Activated T-cell treated with anti-CD3 and anti-CD28 coated beads, Interleukin-2, amount 50 U/mL, for 4 hours (primary cell): ENCODE measurements around the gene LGR4. TPM values are rescaled to one million over a fixed set of nuclear protein-coding genes. Genes with fewer than 3 reads are reported as not detected.

Experiments
- ATAC-seq, 2 donors: fragments of 200-7000 bp; cut with Tn5 transposase; one replicate each; pipeline ENCODE4 v1.10.0; 2021
- DNase-seq: peaks from one replicate; pipeline ENCODE4 v3.0.0-alpha.2; 2020
- H3K27me3 Mint-ChIP-seq: one replicate; pipeline ENCODE4 v1.8.0; 2021; ENCODE audit warnings: low read depth, mixed read lengths
- H3K36me3 Mint-ChIP-seq: one replicate; pipeline ENCODE4 v1.8.0; 2022; ENCODE audit warnings: mixed read lengths; ENCODE audit not compliant: insufficient read depth
- H3K4me1 Mint-ChIP-seq: one replicate; pipeline ENCODE4 v1.8.0; 2021; ENCODE audit warnings: low read depth, mixed read lengths
- H3K4me3 Mint-ChIP-seq: one replicate; pipeline ENCODE4 v1.8.0; 2021; ENCODE audit warnings: mild to moderate bottlenecking, moderate library complexity, mixed read lengths
- H3K9me3 Mint-ChIP-seq: one replicate; pipeline ENCODE4 v1.8.0; 2021; ENCODE audit warnings: mixed read lengths
- total RNA-seq, 3 donors: library from RNA; stranded (reverse); gene quantifications; one replicate each; pipeline ENCODE4 v1.2.1, GENCODE V29; 2021

LGR4 gene
- total RNA-seq, 3 donors from 2014 or later, result 0.21 to 0.61 (median 0.57) TPM

DNA sequence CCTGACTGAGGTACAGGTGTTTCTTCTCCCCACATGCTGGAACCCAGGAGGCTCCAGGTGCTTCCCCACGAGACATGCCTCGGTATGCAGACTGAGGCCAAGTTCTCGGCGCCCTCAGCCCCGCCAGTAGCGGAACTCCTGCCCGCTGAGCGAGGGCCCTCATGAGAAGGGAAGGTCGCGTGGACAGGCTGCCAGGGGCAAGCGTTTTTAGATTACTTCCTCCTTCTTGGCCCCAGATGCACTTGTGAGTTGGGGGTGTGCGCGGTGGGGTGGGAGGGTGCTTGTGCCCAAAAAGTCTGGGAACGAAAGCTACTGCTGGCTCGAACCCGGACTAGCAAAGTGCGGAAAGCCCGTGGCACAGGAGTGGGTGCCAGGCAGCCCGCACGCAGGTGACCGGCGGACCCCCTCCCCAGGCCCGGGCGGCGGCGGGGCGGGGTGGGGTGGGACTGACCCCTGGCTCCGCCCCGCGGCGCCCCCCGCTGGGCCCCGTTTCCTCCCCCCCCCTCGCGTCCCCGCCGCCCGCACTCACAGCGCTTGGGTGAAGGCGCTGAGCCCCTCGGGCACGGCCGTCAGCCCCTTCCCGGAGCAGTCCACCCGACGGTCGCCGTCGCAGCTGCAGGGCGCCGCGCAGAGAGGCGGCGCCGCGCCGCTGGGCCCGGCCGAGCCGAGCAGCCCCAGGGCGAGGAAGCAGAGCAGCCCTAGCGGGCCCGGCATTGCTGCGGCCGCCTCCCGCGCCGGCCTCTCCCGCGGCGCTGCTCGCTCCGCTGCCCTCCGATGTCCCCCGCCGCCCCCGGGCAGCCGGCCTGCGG lies 797 bp downstream of the LGR4 start:
- ATAC-seq, result peak; percentile 77 to 78
- no peaks in the 10 kb centered on the region for H3K36me3 Mint-ChIP-seq
- peak overlapping the region; percentile 81 for H3K4me3 Mint-ChIP-seq

DNA sequence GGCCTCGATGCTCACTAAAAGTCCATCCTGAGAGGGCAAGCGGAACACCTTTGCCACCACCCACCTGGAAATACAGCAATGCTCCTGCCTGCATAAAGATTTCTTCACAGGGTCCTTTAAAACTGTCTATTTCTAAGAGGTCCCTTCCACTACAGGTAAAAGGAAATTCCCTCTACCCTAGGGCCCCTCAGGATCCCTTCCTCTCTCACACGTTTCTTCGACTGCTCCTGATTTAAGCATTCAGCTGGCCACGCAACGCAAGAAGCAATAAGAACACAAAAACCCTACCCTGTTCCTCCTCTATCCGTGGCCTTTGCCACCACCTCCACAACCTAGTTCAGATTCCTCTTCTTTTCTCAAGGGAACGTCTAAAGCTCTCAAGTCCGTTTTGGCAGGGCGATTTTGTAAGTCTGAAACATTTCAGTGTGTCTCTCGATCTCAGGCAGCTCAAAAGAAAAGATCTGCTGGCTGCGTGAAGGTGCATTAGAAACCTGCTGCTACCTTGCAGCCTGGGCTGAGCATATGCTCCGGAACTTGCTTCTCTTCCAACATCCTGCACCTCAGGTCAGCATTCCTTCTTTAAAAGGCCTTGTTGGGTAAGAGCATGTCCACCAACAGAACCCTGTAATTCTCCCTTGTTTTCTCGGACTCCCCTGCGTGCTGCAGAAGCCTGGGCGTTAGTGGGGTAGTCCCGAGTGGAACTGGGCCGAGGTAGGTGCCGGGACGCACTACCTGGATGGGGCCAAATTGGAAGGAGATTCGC lies 1.6 kb downstream of the LGR4 start:
- Mint-ChIP-seq H3K36me3 (no peaks in the 10 kb centered on the region), H3K4me1 (peaks cover 13% of the 10 kb centered on the region), H3K9me3 (no peaks in the 10 kb centered on the region), H3K27me3 (peaks cover 20% of the 10 kb centered on the region), H3K4me3 (peak overlapping the region; percentile 81)
- DNase-seq (no peak), ATAC-seq (no peak)

More for the DNA sequence above, 797 bp downstream of the LGR4 start:
- H3K27me3 Mint-ChIP-seq, result peaks cover 19% of the 10 kb centered on the region
- H3K4me1 Mint-ChIP-seq, result peaks cover 13% of the 10 kb centered on the region
- no peaks in the 10 kb centered on the region for H3K9me3 Mint-ChIP-seq
- peak; percentile 6 for DNase-seq

DNA sequence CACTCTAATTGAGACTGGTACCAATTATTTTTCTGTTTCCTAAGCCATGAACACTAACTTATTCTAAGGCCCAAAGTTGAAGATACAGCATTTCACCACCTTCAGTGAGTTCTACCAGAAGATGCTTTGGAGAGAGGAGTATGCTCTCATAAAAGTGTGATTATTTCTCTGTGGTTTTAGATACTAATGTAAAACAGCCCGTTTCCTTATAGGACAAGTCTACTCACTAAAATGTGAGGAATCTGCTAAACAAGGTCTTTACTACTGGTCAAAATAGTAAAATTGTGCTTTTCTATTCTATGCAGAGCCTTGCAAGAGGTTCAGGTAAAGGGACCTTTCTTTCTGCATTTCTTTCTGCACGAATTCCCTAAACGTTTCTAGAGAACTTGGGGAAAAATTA lies 2.4 kb downstream of the LGR4 start:
- DNase-seq (no peak), ATAC-seq (no peak)
- Mint-ChIP-seq H3K9me3 (no peaks in the 10 kb centered on the region), H3K27me3 (peaks cover 20% of the 10 kb centered on the region), H3K36me3 (no peaks in the 10 kb centered on the region), H3K4me3 (no peak overlapping the region), H3K4me1 (peaks cover 13% of the 10 kb centered on the region)

DNA sequence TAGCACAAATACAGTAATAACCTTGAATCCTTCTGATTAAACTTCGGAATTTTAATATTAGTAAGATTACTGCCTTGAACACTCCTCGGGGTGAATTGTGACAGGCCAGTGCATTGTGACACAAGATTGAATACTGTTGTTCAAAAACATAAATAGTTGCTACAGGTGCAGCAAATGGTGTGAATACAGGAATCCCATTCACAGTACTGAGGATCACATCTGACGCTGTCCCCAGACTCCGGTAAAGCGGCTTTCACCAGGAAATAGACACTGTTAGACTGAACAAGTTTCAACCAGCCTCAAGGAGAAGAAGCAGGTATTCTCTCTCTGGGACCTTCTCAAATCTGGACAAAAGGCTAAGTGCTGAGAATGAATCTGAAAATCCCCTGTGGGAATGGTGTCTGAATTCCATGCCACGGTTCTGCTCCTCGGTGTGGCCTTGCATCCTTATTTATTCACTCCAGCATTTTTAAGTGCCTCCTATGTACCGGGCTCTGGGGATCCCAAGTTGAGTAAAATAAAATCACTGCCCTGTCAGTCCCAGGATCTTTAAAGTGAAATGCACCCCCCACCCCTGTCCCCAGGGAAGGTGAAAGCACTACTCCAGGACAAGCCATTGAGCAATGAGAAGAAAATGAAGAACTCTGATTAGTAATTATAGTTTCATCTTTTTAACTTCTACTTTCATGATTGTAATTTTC lies 3.4 kb downstream of the LGR4 start:
- Mint-ChIP-seq H3K36me3 (no peaks in the 10 kb centered on the region), H3K4me1 (peaks cover 13% of the 10 kb centered on the region), H3K27me3 (peaks cover 20% of the 10 kb centered on the region), H3K9me3 (no peaks in the 10 kb centered on the region), H3K4me3 (no peak overlapping the region)
- no peak for ATAC-seq
- DNase-seq, result no peak

DNA sequence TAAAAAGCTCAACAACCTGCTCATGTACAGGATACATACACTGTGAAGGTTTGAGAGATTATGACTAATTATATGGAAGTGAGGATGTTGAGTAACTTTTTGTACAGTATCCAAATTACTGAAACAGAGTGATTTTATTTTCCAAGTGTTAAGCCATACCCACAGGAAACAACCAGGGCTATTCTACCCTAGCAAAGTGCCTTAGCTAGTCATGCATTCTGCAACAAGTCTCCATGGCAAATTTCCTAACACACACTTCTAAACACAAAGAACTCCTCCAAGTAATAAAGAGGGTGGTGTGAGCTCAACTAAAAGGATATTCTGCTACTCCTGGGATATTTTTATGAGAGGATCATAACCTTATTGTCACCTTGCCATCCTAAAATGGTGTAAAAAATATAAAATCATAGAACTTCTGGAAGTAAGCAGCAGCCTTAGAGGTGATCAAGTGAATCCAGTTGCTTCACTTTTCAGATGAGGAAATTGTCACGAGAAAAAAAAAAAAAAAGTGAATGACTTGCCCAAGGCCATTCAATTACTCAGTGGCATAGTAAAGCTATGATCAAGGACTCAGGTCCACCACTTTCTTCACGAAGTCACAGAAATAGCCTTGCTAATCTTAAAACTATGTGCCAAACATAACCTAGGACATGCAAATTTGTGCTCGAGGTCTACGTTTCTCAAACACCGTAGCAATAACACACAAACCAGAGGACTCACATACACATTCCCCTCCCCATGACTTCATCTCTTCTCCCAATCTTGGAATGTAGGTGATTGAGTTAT lies 4.2 kb downstream of the LGR4 start:
- Mint-ChIP-seq H3K27me3 (peaks cover 21% of the 10 kb centered on the region), H3K9me3 (no peaks in the 10 kb centered on the region), H3K4me3 (no peak overlapping the region), H3K4me1 (peaks cover 13% of the 10 kb centered on the region), H3K36me3 (no peaks in the 10 kb centered on the region)
- DNase-seq (no peak), ATAC-seq (no peak)

DNA sequence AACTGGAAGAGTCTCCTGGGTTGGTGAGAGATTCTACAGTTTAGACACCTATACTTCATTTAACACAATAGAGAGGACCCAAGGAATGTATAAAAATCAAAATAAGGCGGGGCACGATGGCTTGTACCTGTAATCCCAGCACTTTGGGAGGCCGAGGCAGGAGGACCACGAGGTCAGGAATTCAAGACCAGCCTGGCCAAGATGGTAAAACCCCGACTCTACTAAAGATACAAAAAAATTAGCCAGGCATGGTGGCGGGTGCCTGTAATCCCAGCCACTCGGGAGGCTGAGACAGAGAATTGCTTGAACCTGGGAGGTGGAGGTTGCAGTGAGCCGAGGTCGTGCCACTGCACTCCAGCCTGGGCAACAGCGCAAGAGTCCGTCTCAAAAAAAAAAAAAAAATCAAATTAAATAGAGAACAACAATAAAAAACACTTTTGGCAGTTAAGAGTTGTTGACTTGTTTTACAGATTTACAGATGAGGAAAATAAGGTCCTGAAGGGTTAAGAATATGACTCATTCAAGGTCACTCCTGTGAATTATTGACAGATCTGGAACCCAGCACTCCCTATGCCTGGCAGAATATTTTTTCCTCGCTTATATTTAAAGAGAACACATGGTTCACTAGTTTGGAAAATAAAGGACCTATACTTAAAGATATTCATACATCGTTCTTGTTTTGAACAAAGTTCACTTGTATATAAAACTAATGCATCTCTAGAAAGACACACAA lies 5.2 kb downstream of the LGR4 start:
- Mint-ChIP-seq H3K27me3 (peaks cover 14% of the 10 kb centered on the region), H3K4me3 (no peak overlapping the region), H3K4me1 (peaks cover 7% of the 10 kb centered on the region), H3K36me3 (no peaks in the 10 kb centered on the region), H3K9me3 (no peaks in the 10 kb centered on the region)
- DNase-seq (no peak), ATAC-seq (no peak)

DNA sequence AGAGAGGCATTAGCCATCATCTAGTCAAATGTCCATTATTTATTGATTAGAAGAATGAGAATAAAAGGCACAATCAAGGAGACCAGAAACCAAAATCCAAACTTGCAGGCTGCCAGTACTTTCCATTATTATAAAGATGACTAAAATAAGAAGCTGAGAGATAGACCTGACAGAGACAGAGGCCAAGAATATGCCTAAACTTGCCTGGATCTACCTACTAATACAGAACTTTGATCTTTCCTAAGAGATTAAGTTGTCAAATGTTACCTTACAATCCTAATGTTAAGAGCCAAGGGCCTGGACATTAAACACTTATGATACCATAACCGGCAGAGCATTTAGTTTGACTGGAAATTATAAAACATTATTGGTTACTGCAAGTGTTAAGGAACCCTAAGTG lies 6.2 kb downstream of the LGR4 start:
- ATAC-seq (no peak), DNase-seq (no peak)
- Mint-ChIP-seq H3K4me3 (no peak overlapping the region), H3K27me3 (peaks cover 16% of the 10 kb centered on the region), H3K36me3 (no peaks in the 10 kb centered on the region), H3K9me3 (no peaks in the 10 kb centered on the region), H3K4me1 (peaks cover 5% of the 10 kb centered on the region)

DNA sequence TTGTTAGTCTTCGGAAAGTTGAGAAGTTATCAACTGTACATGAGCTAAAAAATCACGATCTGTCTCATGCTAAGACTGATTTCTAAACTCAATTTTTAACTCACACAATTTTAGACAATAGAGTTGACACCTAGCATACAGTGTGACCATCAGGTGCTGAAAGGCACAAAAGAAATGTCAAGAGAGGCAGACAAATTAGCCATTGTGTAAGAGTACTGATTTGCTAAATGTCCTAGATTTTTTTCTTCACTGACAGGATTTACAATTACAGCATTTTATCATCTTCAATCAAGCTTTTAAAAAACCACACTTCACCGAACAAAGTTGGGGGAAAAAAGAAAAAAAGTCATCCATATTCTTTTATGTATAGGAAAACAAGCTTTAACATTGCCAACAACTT lies 7.0 kb downstream of the LGR4 start:
- ATAC-seq, result no peak
- no peaks in the 10 kb centered on the region for H3K4me1 Mint-ChIP-seq
- DNase-seq, result no peak
- H3K36me3 Mint-ChIP-seq, result no peaks in the 10 kb centered on the region
- H3K27me3 Mint-ChIP-seq, result peaks cover 12% of the 10 kb centered on the region
- H3K9me3 Mint-ChIP-seq, result no peaks in the 10 kb centered on the region
- no peak overlapping the region for H3K4me3 Mint-ChIP-seq

DNA sequence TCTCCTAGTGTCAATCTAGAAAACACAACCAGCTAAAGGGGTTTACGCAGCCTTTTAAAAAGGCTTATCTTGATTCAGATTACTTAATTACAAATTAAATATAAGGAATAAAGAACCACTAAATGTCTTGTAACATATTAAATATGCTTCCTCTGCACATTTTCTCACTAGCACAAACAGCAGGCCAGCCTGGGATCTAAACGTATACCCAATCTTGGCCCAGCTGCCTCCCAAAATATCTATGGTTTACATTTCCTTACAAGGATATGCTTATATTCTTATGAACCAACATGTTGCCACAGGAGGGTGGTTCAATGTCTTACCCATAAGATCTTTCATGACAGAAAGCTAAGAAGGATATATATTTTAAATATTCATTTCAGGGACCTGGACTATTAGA lies 7.7 kb downstream of the LGR4 start:
- ATAC-seq, result no peak
- H3K27me3 Mint-ChIP-seq, result peaks cover 12% of the 10 kb centered on the region
- H3K4me3 Mint-ChIP-seq, result no peak overlapping the region
- no peaks in the 10 kb centered on the region for H3K4me1 Mint-ChIP-seq
- DNase-seq, result no peak
- no peaks in the 10 kb centered on the region for H3K36me3 Mint-ChIP-seq
- H3K9me3 Mint-ChIP-seq, result no peaks in the 10 kb centered on the region

DNA sequence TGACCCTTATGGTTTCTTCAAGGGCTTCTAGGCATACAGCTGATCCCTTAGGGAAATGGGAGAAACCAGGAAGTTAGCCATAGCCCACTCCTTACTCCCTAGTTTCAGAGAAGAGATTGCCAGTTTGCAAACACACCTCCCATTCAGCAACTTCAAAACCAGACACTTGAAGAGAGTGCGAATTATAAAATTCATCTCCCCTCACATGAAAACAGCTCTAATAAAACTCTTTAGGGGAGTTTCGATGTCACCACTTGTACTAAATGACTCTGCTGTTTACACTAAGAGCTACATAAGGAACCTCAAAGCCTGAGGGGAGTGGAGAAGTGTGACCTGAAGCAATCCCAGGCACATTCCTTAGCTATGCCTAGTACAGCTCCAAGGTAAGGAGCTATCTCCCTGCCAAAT lies 8.3 kb downstream of the LGR4 start:
- no peak overlapping the region for H3K4me3 Mint-ChIP-seq
- peaks cover 12% of the 10 kb centered on the region for H3K27me3 Mint-ChIP-seq
- H3K9me3 Mint-ChIP-seq, result no peaks in the 10 kb centered on the region
- DNase-seq (no peak), ATAC-seq (no peak)
- H3K4me1 Mint-ChIP-seq, result no peaks in the 10 kb centered on the region
- no peaks in the 10 kb centered on the region for H3K36me3 Mint-ChIP-seq

DNA sequence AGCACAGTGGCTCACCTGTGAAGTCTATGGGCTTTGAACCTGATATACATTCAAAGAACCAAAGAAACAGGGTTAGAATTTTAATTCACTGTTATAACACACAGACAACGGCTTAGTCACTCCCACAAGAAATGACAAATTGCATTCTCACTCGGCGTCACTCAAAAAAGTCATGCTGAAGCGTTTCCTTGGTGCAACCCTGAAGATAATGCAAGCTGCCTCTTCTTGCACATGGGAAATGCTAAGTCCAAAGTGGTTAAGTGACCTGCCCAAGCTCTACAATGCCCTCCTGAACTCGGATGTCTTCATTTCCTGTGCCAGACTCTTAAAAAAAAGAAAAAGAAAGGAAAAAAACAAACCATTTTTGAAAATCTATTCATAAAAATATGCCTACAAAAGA lies 10.0 kb downstream of the LGR4 start:
- Mint-ChIP-seq H3K27me3 (peaks cover 5% of the 10 kb centered on the region), H3K4me1 (no peaks in the 10 kb centered on the region), H3K9me3 (no peaks in the 10 kb centered on the region), H3K4me3 (no peak overlapping the region), H3K36me3 (no peaks in the 10 kb centered on the region)
- no peak for DNase-seq
- no peak for ATAC-seq

DNA sequence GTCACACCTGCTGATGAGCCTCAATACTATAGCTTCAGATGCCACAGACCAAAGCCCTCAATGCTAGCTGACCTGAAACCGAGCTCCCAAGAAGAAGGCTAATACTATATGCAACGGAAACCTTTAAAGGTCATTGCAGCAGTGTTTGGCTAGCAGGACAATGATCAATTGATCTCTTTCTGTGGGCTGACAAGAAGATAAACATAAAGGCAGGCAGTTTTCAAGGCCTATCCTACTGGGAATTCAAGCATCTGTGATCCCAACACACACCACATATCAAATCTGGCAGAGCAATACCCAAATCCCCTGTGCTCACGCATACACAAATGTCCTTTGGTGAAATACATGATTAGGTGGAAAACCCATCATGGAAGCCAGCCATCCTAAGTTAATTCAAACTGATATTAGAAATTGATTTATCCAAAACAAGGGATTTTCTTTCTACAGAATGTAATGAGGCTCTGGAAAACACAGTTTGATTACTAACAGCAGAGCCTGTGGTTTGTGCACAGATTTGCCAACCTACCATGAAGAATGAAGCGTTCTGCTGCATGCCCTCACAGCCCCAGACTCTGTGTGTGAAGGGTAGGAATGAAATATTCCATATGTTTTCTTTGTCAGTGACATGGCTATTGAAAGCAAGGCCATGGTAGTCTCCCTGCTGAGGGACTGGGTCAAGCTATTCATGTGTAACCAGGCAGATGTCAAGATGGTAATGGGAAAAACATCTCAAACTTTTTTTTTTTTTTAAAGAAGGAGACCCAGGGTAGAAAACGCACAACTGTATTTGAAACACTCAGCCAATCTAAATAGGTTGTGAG lies 12.2 kb downstream of the LGR4 start:
- Mint-ChIP-seq H3K36me3 (no peaks in the 10 kb centered on the region), H3K4me1 (no peaks in the 10 kb centered on the region)
- ATAC-seq, result no peak

DNA sequence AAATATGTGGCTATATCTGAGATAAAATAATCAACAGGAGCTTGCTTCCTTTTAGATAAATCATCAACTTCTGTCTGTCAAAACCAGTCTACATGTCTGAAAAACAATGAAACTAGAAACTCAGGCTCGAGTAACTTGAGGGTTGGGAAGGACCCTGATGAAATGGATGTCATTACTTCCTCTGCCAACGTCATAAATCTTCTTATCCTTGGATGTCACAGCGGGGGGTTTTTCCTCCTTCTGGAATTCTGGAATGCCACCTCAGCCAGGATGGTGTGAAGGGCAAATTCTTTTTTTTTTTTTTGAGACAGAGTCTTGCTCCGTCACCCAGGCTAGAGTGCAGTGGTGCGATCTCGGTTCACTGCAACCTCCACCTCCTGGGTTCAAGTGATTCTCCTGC lies 13.4 kb downstream of the LGR4 start:
- Mint-ChIP-seq H3K4me1 (no peaks in the 10 kb centered on the region), H3K36me3 (no peaks in the 10 kb centered on the region), H3K9me3 (no peaks in the 10 kb centered on the region), H3K4me3 (no peak overlapping the region), H3K27me3 (peaks cover 4% of the 10 kb centered on the region)
- ATAC-seq (no peak), DNase-seq (no peak)

More for the DNA sequence above, 12.2 kb downstream of the LGR4 start:
- DNase-seq, result no peak
- no peak overlapping the region for H3K4me3 Mint-ChIP-seq
- peaks cover 4% of the 10 kb centered on the region for H3K27me3 Mint-ChIP-seq
- no peaks in the 10 kb centered on the region for H3K9me3 Mint-ChIP-seq
